RWPE2 (cell line): Measurements from ENCODE around the gene VWC2L.

Experiments used
- ATAC-seq: fragments of 200-7000 bp; cut with Tn5 transposase; 3 replicates; pipeline ENCODE4 v1.9.1; 2021; ENCODE audit warnings: low read depth
- DNase-seq: peaks from one replicate; pipeline ENCODE4 v3.0.0-alpha.2; 2020; ENCODE audit warnings: low spot score
- H3K27ac ChIP-seq: fragments of 450-650 bp; 2 replicates; pipeline ENCODE4 v1.5.1; 2017; ENCODE audit warnings: mild to moderate bottlenecking; ENCODE audit not compliant: poor library complexity, severe bottlenecking
- H3K27me3 ChIP-seq: fragments of 250-450 bp; sonication (Bioruptor Pico); 2 replicates; pipeline ENCODE4 v1.5.1; 2021; ENCODE audit warnings: mild to moderate bottlenecking, moderate library complexity; ENCODE audit not compliant: insufficient read depth, poor library complexity, severe bottlenecking
- H3K36me3 ChIP-seq: fragments of 250-450 bp; sonication (Bioruptor Pico); 2 replicates; pipeline ENCODE4 v1.5.1; 2020; ENCODE audit warnings: low read depth, mild to moderate bottlenecking, moderate library complexity
- H3K4me1 ChIP-seq: fragments of 250-450 bp; sonication (Bioruptor Pico); 2 replicates; pipeline ENCODE4 v1.5.1; 2021; ENCODE audit warnings: mild to moderate bottlenecking, moderate library complexity; ENCODE audit not compliant: insufficient read depth, poor library complexity, severe bottlenecking
- H3K4me3 ChIP-seq: fragments of 250-450 bp; sonication (Bioruptor Pico); 2 replicates; pipeline ENCODE4 v1.5.1; 2021; ENCODE audit warnings: mild to moderate bottlenecking, moderate library complexity; ENCODE audit not compliant: severe bottlenecking
- H3K9me3 ChIP-seq: fragments of 250-450 bp; sonication (Bioruptor Pico); 2 replicates; pipeline ENCODE4 v1.5.1; 2021; ENCODE audit warnings: mild to moderate bottlenecking, moderate library complexity; ENCODE audit not compliant: severe bottlenecking
- TF ChIP-seq, protein P1 (sequence below): fragments of 450-650 bp; IDR thresholded peaks from one replicate; pipeline ENCODE4 v1.5.1; 2017; ENCODE audit warnings: mild to moderate bottlenecking, moderate library complexity; ENCODE audit not compliant: poor library complexity, severe bottlenecking

VWC2L gene

DNA sequence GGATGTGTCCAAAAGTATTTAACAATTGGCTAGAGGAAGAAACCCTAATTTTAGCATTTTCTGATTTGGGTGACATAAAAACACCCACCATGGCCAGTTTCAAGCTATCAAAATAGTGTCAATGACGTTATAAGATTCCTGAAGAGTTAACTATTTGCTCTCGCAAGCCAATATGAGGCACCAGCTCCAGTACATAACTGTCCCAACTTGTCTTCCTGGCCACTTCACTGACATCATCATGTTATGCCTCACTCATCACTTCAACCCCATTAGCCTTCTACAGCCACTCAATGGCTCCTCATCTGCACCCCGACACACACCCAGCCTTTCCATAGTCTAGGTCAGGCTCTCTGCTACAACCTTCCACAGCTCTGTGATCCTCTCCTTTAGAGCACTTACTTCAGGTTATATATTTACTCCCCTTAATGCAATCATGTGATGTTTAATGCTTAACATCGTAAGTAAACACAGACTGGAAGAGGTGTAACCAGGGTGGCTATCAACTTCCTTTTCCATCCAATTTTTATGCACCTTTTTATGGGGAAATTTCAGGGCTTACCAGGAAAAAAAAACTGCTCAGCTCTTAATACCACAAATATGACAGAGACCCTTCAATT lies 158.7 kb downstream of the VWC2L start:
- H3K9me3 ChIP-seq = no peaks in the 10 kb centered on the region
- no peak overlapping the region for H3K4me3 ChIP-seq
- no peaks in the 10 kb centered on the region for H3K36me3 ChIP-seq
- H3K4me1 ChIP-seq = no peaks in the 10 kb centered on the region
- H3K27me3 ChIP-seq = no peaks in the 10 kb centered on the region
- no peak overlapping the region for H3K27ac ChIP-seq
- TF ChIP-seq, protein P1, sequence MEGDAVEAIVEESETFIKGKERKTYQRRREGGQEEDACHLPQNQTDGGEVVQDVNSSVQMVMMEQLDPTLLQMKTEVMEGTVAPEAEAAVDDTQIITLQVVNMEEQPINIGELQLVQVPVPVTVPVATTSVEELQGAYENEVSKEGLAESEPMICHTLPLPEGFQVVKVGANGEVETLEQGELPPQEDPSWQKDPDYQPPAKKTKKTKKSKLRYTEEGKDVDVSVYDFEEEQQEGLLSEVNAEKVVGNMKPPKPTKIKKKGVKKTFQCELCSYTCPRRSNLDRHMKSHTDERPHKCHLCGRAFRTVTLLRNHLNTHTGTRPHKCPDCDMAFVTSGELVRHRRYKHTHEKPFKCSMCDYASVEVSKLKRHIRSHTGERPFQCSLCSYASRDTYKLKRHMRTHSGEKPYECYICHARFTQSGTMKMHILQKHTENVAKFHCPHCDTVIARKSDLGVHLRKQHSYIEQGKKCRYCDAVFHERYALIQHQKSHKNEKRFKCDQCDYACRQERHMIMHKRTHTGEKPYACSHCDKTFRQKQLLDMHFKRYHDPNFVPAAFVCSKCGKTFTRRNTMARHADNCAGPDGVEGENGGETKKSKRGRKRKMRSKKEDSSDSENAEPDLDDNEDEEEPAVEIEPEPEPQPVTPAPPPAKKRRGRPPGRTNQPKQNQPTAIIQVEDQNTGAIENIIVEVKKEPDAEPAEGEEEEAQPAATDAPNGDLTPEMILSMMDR = no peak
- peak; percentile 33; the same call in 1 of the 3 replicates for ATAC-seq
- DNase-seq = no peak

DNA sequence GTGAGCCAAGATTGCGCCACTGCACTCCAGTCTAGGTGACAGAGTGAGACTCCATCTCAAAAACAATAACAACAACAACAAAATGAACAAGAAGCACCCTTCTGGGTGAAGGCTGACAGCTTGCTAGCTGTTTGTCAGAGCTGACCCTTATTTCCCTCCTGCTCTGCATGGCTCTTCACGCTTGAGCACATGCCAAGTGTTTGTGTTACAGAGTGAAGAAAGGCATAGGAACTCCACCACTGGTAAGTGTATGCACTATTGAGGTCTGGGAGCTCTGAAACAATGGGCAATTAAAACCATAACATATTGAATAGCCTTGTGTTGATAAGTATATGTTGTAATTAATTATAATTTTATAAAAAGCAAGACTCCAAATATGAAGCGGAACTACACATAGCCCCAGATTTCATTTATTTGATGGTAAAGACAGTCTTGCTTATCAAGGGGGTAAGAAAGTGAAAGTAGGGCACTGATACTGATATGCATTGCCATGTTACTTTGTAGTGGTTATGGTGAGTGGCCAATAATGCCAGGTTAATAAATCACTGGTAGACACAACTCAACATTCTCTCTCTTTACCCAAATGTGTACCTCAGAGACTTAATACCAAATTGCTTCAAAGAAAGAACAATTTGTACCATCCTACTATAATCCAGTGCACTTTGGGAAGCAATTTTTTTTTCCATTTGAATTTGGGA lies 163.4 kb downstream of the VWC2L start:
- Histone ChIP-seq H3K27me3 (no peaks in the 10 kb centered on the region), H3K36me3 (no peaks in the 10 kb centered on the region), H3K9me3 (no peaks in the 10 kb centered on the region), H3K4me3 (no peak overlapping the region), H3K27ac (no peak overlapping the region), H3K4me1 (peaks cover 4% of the 10 kb centered on the region)
- DNase-seq (no peak), ATAC-seq (no peak)
- TF ChIP-seq, protein P1 = no peak

DNA sequence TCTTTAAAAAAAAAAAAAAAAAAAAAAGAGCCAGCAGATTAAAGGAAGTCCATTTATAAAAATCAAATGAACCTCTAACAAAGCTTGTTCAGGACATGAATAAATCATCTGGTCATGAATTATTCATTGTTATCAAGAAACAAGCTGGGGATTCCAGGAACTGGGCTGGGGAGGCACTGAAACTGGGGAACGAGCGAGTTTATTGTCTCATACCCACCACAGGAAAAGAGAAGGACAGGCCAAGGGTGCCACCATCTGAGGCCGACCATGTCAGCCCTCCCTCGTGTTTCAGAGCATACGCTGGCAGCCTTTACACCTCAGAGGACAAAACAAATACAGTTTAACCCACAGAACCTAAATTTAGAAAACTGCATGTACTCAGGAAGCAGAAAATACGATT lies 164.2 kb downstream of the VWC2L start:
- Histone ChIP-seq H3K9me3 (no peaks in the 10 kb centered on the region), H3K4me3 (no peak overlapping the region), H3K27me3 (no peaks in the 10 kb centered on the region), H3K36me3 (no peaks in the 10 kb centered on the region), H3K27ac (no peak overlapping the region), H3K4me1 (peaks cover 4% of the 10 kb centered on the region)
- DNase-seq (no peak), ATAC-seq (no peak)
- TF ChIP-seq, protein P1 = no peak

DNA sequence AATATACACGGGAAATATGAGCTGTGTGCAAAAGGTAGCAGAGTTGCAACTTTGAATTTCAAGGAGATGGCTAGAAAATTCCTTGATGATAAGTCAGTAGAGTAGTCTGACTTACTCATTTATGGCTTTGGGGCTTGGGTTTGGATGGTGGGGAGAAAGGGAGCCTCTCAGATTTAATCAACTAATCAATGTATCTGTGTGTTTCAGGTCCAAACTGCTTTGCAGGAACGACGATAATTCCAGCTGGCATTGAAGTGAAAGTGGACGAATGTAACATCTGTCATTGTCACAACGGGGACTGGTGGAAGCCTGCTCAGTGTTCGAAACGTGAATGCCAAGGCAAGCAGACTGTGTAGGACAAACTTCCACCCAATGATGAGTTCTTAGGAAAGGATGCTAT lies 164.6 kb downstream of the VWC2L start:
- Histone ChIP-seq H3K9me3 (no peaks in the 10 kb centered on the region), H3K4me3 (no peak overlapping the region), H3K4me1 (peaks cover 4% of the 10 kb centered on the region), H3K27me3 (no peaks in the 10 kb centered on the region), H3K36me3 (no peaks in the 10 kb centered on the region), H3K27ac (no peak overlapping the region)
- ATAC-seq = no peak
- DNase-seq = no peak
- TF ChIP-seq, protein P1 = no peak

DNA sequence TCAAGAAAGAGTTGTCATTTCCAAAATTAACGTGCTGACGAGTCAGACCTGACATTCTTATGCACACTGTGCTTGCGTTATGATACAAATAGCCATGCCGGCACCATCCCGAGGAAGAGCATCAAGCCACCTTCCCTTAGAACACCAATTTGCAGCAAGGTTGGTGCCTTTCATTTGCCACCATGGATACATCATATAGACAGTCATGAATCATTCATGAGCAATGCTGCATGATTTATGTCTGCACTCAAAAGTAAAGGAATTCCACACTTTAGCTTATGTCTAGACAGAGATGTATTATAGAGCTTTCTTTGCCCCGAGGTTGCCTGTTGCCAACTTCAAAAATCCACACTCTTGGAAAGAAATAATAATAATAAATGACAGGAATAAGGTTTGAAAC lies 166.9 kb downstream of the VWC2L start:
- Histone ChIP-seq H3K27me3 (no peaks in the 10 kb centered on the region), H3K4me1 (peaks cover 4% of the 10 kb centered on the region), H3K27ac (no peak overlapping the region), H3K36me3 (no peaks in the 10 kb centered on the region), H3K4me3 (no peak overlapping the region), H3K9me3 (no peaks in the 10 kb centered on the region)
- DNase-seq (no peak), ATAC-seq (peak; percentile 86; the same call in 2 of the 3 replicates)
- TF ChIP-seq, protein P1 = no peak
